ENCODE measurements around the gene MMP1. TPM values are rescaled to one million over a fixed set of nuclear protein-coding genes. Genes with fewer than 3 reads are reported as not detected.

MMP1 gene
- total RNA-seq, 4 donors from 2014 or later: not detected

DNA sequence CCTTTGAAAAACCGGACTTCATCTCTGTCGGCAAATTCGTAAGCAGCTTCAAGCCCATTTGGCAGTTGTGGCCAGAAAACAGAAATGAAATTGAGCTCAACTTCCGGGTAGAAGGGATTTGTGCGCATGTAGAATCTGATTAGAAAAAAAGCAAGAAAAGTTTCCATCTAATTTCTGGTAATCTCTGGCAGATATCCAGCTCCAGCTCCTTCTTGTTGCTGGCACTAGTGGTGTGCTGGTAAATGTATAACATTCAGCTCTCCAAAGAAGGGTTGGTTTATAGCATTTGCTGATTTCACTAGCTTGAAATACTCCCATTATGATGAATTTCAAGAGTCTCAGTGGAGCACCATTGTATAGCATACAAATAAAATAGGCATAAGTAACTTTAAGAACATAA, 5.4 kb downstream of the MMP1 start:
- TF ChIP-seq, protein P1, sequence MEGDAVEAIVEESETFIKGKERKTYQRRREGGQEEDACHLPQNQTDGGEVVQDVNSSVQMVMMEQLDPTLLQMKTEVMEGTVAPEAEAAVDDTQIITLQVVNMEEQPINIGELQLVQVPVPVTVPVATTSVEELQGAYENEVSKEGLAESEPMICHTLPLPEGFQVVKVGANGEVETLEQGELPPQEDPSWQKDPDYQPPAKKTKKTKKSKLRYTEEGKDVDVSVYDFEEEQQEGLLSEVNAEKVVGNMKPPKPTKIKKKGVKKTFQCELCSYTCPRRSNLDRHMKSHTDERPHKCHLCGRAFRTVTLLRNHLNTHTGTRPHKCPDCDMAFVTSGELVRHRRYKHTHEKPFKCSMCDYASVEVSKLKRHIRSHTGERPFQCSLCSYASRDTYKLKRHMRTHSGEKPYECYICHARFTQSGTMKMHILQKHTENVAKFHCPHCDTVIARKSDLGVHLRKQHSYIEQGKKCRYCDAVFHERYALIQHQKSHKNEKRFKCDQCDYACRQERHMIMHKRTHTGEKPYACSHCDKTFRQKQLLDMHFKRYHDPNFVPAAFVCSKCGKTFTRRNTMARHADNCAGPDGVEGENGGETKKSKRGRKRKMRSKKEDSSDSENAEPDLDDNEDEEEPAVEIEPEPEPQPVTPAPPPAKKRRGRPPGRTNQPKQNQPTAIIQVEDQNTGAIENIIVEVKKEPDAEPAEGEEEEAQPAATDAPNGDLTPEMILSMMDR (IDR thresholded peaks at IDR 0.05): no peak
- no peak for DNase-seq (ENCODE audit: low spot score)
- ATAC-seq (ENCODE audit: low FRiP score): no peak

- ATAC-seq (ENCODE audit: low FRiP score) (no peak), DNase-seq (ENCODE audit: low spot score) (no peak)
- TF ChIP-seq, protein P1 (IDR thresholded peaks at IDR 0.05): no peak
Observed at GRCh38 chr11:102791271-102792036, 6.5 kb downstream of the MMP1 start.

DNA sequence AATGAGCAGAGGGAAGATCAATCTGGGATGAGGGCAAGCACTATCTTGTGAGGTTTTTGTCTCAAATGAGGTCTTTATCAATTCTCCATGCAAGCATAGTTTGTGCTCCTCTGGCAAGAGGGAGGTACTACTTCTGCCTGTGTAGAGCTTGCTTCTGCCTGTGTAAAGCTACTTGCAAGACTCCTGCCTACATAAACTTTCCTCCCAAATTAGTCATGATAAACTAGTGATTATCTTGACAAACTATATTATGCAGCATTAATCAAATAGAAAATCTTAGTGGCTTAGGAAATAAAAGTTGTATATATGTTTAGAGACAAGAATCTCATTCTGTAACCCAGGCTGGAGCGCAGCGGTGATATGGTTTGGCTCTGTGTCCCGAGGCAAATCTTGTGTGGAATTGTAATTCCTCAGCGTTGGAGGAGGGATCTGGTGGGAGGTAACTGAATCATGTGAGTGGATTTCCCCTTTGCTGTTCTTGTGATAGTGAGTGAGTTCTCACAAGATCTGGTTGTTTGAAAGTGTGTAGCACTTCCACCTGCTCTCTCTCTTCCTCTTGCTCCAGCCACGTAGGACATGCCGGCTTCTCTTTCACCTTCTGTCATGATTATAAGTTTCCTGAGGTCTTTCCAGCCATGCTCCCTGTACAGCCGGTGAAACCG, 9.5 kb downstream of the MMP1 start:
- ATAC-seq (ENCODE audit: low FRiP score) (no peak), DNase-seq (ENCODE audit: low spot score) (no peak)
- TF ChIP-seq, protein P1 (IDR thresholded peaks at IDR 0.05): no peak

- TF ChIP-seq, protein P1 (IDR thresholded peaks at IDR 0.05): no peak
- no peak for ATAC-seq (ENCODE audit: low FRiP score)
- no peak for DNase-seq (ENCODE audit: low spot score)
Observed at GRCh38 chr11:102784380-102784779, 13.6 kb downstream of the MMP1 start.

GRCh38 chr11:102783720-102784119, 14.2 kb downstream of the MMP1 start:
- DNase-seq (ENCODE audit: low spot score) (no peak), ATAC-seq (ENCODE audit: low FRiP score) (no peak)
- TF ChIP-seq, protein P1 (IDR thresholded peaks at IDR 0.05): no peak

- DNase-seq (ENCODE audit: low spot score): no peak
- TF ChIP-seq, protein P1 (IDR thresholded peaks at IDR 0.05): no peak
- ATAC-seq (ENCODE audit: low FRiP score): no peak
Observed at GRCh38 chr11:102783016-102783415, 14.9 kb downstream of the MMP1 start.

- ATAC-seq (ENCODE audit: low FRiP score) (no peak), DNase-seq (ENCODE audit: low spot score) (no peak)
- TF ChIP-seq, protein P1 (IDR thresholded peaks at IDR 0.05): no peak
Observed at GRCh38 chr11:102781676-102782075, 16.3 kb downstream of the MMP1 start.
